Epithelial cell of proximal tubule (primary cell): ENCODE results near the gene SMG9. TPM values are rescaled to one million over a fixed set of nuclear protein-coding genes. Genes with fewer than 3 reads are reported as not detected.

Experiments
- DNase-seq: peaks from one replicate; pipeline ENCODE4 v3.0.0-alpha.2; 2011; ENCODE audit warnings: low read depth
- H3K4me3 ChIP-seq: 2 replicates; pipeline ENCODE4 v1.5.1; 2011; ENCODE audit warnings: low read depth, mild to moderate bottlenecking, low read length
- CTCF ChIP-seq: conservative IDR thresholded peaks from 2 replicates; pipeline ENCODE4 v1.5.1; 2012; ENCODE audit warnings: low read depth, mild to moderate bottlenecking, low read length
- total RNA-seq: library from RNA; depleted of rRNA; stranded (reverse); fragments of >200 nt; gene quantifications from 2 replicates; pipeline ENCODE4 v1.2.3, GENCODE V29; 2015

Gene SMG9
- total RNA-seq, 1 donor from 2014 or later = 29.9 TPM

GRCh38 chr19:43705729-43706128, 49.0 kb downstream of the SMG9 start:
- no peak for TF ChIP-seq CTCF
- DNase-seq = no peak
- H3K4me3 ChIP-seq = no peak overlapping the region

GRCh38 chr19:43704002-43704705, 50.6 kb downstream of the SMG9 start:
- H3K4me3 ChIP-seq = no peak overlapping the region
- no peak for DNase-seq
- TF ChIP-seq CTCF = no peak

- no peak for DNase-seq
- H3K4me3 ChIP-seq = no peak overlapping the region
- no peak for TF ChIP-seq CTCF
Observed at GRCh38 chr19:43700395-43701000, 54.3 kb downstream of the SMG9 start.

- no peak for DNase-seq
- TF ChIP-seq CTCF = peak; percentile 16
- peak overlapping the region; percentile 28 for H3K4me3 ChIP-seq
Observed at GRCh38 chr19:43699506-43700394, 55.0 kb downstream of the SMG9 start.

GRCh38 chr19:43697295-43697694, 57.5 kb downstream of the SMG9 start:
- DNase-seq = no peak
- H3K4me3 ChIP-seq = no peak overlapping the region
- TF ChIP-seq CTCF = no peak

GRCh38 chr19:43695985-43696704, 58.6 kb downstream of the SMG9 start:
- DNase-seq = no peak
- TF ChIP-seq CTCF = no peak
- H3K4me3 ChIP-seq = no peak overlapping the region
